Activated gamma-delta T cell (primary cell): ENCODE measurements around the gene GALNT10.
"Not testable (repeated sequence)": the region's sequence is repeated elsewhere in the genome, so short reads cannot be mapped to it uniquely, and the experiment has no call there.

Experiments
- DNase-seq: peaks from one replicate; lab custom pipeline; 2025; lab: John Stamatoyannopoulos, UW
- total RNA-seq, 2 donors: gene quantifications; one replicate each; lab custom pipeline; 2026; lab: John Stamatoyannopoulos, UW

Gene GALNT10, protein sequence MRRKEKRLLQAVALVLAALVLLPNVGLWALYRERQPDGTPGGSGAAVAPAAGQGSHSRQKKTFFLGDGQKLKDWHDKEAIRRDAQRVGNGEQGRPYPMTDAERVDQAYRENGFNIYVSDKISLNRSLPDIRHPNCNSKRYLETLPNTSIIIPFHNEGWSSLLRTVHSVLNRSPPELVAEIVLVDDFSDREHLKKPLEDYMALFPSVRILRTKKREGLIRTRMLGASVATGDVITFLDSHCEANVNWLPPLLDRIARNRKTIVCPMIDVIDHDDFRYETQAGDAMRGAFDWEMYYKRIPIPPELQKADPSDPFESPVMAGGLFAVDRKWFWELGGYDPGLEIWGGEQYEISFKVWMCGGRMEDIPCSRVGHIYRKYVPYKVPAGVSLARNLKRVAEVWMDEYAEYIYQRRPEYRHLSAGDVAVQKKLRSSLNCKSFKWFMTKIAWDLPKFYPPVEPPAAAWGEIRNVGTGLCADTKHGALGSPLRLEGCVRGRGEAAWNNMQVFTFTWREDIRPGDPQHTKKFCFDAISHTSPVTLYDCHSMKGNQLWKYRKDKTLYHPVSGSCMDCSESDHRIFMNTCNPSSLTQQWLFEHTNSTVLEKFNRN
- total RNA-seq: 112 to 163 reads per million in 2 donors

DNA sequence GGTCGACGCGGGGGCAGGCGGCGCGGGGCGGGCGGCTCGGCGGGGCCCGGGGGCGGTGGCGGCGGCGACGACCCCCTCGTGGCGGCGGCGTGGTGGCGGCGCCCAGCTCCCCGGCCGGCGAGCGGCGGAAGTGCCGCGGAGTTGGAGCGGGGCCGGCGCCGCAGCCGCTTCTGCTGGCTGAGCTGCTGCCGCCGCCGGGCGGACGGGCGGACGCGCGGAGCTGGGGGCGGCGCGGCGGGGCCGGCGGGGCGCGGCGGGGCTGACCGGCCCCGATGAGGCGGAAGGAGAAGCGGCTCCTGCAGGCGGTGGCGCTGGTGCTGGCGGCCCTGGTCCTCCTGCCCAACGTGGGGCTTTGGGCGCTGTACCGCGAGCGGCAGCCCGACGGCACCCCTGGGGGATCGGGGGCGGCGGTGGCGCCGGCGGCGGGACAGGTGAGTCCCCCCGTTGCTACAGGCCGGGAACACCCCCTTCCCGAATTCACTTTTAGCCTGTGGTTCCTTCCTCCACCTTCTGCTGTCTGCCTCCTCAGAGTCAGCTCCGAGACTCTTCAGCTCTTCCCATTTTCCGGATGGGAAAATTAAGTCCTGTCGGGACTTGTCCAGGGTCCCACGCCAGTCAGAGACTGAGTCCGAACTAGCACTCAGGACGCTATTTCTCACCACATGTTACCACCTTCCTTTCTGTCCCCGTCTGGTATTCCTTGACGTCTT lies at the start of gene GALNT10:
GALNT10 (plus strand) TSS at position 139 of the 710 bp plus-strand sequence; CDS start at position 273, 134 bp downstream.
- DNase-seq: peak; percentile 66

DNA sequence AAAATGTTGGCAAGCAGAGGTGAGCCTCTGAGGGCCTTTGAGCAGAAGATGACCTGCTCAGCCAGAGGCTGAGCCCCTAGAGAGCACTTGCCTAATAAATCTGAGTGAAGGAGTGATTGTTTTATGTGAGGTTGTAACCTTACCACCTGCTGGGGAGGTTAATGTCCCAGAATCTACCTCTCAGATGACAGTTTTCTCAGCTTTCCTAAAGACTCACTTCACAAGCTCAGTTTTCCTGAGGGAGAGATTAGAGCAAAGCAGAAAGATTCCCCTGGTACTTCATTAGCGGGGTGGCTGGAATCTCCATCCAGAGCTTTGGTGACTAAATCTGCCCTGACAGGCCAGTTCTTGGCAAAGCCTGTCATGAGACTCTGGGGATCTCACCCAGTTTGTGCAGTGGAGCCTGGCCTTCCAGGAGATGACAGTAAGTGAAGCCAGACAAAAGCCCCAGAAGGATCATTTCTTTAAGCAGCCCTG lies 48.8 kb upstream of the GALNT10 start:
- DNase-seq: no peak

DNA sequence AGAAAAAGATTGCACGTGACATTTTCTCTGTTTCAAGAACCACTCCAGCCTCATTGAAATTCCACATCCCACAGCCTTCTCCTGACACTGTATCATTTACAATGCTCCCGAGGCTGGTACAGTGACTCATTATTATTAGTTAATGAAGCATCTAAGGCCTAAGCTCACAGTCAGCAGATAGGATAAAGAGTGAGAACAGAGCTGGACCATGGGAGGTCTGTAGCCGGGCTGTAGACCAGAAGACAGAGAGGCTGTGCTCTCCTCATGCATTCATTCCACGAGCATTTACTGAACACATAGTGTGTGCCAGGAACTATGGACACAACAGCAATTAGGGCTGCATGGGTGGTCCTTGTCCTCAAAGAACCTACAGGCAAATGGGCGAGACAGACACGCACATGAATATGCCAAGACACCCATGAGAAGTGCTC lies 47.3 kb upstream of the GALNT10 start:
- DNase-seq: no peak

DNA sequence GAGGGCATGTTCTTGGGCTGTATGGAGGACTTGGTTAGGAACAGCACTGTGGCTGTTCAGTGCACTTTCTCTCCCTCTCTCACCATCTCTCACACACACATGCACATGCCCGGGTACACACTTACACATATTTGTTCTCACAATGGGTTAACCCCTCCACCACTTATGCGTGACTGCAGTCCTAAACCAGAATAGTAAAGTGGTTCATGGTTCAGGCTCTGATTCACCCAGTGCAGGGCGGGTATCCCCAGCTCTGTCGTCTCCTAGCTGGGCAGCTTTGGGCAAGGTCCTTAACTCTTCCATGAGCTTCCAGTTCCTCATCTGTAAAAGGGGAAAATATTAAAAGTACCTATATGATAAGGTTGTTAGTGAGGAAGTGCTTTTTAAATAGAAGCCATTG lies 45.3 kb upstream of the GALNT10 start:
- DNase-seq: no peak

DNA sequence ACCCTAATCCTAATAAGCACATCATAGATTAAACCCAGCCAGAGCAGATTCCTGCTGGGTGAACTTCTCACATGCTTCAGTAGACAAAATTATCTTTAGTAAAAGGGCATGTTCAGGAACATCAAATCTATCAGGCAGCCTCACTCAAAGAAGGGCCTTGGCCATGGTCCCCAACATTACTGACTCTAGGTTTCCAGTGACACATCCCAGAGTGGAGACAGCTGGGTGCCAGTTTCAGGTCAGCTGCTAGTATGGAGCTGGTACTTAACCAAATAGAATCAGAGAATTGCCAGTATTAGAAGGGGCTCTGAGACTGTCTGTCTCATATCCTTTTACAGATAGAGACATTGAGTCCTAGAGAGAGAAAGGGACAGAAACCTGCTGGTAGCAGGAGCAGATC lies 44.1 kb upstream of the GALNT10 start:
- no peak for DNase-seq

DNA sequence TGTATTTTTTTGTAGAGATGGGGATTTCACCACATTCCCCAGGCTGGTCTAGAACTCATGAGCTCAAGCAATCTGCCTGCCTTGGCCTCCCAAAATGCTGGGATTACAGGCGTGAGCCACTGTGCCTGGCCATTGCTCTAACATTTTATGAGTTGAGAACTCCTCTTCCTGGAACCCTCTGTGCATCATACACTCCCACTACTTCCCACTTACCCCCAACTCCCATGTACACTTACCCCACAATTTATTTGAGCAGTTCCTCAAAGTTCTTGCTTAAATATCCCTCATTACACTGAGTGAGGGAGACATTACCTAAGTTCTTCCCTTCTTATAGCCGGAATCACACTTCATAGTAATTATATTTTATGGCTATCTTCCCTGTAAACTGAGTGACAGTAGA lies 42.9 kb upstream of the GALNT10 start:
- no peak for DNase-seq

DNA sequence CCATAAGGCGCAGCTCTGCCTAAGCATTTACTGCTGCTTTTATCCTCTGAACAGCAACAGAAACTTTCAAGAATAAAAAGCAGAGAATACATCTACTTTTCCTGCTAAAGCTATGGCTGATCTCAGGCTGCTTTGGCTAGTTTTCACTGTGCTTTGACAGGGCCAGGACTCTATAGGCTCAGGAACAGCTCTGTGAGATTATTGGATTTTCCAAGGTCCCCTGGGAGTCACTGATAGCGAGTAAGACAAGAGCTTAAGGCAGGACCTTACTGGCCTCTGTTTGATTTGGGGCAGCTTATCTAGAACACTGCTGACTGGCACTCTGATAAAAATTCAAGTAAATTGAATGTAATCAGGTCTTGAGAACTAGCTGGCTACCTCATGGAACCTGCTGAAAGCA lies 40.1 kb upstream of the GALNT10 start:
- not testable (repeated sequence) for DNase-seq

DNA sequence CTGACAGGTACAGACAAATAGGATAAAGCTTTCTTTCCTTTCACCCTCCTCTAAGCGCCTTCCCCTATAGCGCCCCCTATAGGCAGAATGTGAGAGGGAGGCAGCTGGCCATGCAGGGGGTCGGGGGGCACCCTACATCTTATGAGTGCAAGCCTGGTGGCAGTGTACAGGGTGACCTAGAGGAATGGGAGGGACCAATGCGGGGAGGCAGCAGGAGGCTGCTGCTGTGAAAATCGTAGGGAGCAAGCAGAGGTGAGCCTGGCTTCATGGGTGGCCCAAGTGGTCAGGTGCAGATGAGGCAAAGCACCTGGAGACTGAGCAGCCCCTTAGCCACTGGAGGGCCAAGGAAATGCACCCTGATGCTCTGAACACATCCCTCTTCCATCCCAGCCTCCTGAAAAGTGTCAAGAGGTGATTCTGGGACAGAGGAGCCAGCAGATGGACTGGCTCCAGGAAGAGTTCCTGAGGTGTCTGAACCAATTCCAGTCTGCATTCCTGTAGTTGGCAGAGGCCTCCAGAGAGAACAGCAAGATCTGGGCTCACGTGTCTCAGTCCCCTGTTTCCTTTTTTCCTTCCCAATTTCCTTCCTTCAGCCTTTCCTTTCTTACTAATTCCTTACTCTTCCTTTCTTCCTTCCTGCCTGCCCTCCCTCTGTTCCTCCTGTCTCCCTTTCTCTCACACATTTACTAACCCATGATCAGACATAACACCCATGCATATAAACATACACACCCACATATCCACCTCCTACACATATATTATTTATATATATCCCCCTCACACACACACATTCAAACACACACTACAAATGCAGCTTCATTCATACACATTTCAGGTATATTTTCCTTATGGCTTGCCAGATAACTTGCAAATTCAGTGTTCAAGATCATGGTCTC lies 32.8 kb upstream of the GALNT10 start:
- DNase-seq: no peak

DNA sequence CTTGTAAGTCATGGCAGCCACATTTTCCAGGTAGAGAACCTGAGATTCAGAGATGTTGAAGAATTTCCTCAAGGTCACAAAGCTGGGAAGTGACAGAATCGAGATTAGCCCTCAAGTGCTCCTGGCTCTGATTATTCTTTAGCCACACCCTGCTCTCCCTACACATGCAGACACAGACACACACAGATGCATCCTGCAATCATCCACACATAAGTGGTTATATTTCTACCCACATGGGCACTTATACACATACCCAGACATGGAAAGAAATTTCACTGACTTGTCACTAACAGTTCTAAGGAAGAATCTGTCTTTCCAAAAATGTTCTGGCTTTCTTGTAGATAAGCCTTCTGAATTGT lies 32.2 kb upstream of the GALNT10 start:
- DNase-seq: no peak

DNA sequence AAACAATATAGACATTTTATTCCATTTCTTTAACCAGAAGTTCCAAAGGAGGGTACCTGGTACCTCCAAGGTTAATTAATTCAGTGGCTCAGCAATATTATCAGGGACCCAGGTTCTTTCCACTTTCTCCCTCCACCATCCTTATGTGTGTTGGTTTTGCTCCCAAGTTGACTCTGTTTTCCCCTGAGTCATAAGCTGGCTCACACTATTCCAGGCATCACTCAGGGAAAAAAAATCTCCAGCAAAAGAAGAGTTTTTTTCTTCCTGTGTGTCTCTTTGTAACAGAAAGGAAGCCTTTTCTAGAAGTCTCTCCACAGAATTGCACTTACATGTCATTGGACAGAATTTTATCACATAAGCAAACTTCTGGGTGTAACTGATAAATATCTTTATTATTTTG lies 31.2 kb upstream of the GALNT10 start:
- no peak for DNase-seq

DNA sequence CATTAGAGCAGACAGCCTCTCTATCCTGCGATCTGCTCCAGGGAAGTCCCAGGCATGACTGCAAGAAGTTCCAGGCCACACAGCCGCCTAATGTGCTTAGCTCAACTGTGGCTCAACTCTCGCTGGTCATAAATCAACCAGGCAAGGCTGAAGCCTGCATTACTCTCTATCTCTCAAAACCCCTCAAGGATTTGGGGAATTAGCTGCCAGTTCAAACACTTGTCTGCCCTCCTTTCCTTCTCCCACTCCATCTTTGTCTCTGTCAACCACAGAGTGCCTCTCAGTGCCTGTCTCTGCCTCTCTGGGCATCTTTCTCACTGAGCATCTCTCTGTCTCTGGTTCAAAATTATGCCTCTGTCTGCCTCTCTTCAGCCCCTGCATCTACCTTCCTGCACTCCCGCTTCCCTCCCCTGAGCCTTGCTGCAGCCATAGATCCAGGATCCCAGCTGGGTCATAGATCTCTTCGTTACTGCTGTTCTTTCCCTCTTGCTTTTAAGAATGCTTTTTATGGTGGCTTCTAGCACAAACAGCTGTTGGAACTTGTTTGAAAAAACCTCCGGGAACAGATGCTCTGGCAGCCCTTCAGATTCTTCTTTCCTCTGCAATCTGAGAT lies 27.9 kb upstream of the GALNT10 start:
- DNase-seq: no peak

DNA sequence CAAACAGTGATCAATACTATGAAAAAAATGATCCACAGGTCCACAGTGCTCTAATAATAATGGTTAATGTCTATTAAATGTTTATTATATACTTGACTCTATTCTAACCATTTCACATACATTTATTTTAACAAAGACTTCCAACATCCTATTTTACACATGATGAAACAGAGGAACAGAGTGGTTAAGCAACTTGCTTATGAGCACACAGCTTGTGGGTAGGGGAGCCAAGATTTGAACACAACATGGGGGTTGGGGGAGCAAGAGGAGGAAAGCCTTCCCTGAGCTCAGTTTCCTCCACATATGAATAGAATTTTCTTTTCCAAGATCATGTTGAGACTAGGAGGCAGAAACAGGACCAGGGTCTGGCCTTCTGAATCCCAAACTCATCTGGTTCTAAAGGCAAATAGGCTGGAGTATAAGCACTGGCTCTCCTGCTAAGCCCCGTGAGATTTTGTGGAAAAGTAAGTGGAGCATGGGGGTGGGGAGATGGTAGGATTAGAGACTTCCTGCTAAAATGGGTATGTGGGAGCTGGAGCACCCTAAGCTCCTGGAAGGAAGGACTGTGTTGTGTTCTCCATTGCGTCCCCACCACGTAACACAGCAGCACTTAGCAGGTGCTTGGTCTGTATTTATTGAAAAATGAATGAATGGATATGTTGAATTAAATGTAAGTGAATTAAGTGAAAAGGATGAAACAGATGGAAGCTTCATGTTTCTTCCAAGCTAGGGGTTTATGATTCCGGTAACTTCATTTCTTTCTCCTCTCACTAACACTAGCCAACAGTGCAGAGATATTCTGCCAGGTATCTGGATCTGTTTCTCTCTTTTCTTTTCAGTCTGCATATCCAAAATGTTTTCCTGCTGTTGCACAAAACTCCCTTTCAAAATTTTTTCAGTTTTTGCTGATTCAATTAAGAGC lies 26.9 kb upstream of the GALNT10 start:
- DNase-seq: no peak

DNA sequence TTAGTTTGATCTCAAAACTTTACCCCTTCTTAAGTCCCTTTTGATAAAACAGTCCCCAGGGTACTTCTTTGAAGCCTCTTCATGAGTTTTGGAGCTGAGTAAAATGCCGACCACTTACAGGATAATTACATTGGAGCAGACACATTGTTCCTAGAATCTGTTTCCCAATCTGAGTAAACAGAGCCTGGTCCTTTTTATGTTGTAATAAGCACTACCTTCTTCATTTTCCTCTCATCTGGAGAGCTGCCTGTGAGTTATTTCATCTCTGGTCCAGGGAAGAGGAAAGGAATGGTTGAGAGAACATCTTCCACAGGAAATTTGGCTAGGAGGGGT lies 26.3 kb upstream of the GALNT10 start:
- DNase-seq: no peak

DNA sequence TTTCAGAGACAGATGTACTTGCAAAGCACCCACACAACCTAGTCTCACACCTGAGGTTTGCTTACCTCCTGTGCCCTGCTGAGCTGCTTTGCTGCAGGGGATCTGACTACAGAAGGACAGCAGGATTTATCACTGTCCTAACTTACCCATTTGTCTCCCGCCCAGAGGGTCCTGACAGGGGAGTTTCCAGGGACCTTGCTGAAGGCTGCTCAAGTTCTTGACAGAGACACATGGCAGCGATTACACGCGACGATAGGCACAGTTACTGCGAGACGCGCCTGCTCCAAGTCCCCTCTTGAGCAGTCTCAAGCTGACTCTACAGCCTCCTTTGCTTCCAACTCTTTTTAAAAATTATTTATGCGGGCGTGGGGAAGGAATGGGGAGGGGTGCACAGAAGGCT lies 24.6 kb upstream of the GALNT10 start:
- no peak for DNase-seq

DNA sequence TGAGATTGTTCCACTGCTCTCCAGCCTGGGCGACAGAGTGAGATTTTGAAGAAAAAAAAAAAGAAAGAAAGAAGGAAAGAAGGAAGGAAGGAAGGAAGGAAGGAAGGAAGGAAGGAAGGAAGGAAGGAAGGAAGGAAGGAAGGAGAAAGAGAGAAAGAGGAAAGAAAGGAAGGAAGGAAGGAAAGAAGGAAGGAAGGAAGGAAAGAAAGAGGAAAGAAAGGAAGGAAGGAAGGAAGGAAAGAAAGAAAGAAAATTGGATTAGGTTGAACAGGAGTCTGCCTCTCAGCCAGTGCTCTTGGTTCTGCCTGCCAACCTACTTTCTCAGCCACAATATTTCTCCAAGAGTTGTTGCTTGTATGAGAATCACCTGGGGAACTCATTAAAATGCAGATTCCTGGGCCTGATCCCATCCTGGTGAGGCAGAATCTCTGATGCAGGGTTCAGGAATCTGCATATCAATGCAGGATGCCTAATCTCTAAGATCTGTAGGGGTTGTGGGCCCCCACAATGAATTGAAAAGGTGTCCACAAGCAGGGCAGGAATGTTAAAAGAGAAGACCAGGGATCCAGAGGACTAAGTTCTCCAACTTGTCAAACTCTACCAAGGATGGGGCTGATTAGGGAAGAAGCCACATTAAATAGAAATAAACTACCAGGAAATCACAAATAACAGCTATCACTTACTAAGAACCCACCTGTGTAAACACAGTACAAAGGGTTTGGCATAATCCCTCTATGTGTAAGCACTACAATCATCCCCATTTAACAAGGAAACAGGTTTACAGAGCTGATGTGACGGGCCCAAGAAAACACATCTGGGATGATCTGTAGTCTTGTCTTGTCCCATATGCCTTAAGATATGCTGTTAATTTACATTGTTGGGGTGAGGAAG lies 23.4 kb upstream of the GALNT10 start:
- DNase-seq: no peak

DNA sequence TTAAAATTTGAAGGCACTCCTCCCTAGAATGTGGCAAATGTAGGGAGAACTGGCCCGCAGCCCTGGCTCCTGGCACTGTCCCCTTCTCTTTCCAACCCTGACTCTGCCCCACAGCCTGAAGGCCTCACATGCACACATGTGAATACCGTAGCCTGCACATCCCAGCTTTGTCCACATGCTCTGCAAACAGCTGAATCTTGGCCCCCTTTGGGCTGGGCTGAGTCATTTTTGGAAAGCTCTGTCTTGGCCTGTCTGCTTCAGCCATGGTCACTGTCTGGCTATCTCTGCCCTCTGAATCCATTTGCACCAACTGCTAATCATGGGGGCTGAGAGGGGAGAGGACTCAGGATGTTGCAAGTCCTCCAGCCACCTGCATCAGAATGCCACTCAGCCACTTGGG lies 22.1 kb upstream of the GALNT10 start:
- DNase-seq: no peak

DNA sequence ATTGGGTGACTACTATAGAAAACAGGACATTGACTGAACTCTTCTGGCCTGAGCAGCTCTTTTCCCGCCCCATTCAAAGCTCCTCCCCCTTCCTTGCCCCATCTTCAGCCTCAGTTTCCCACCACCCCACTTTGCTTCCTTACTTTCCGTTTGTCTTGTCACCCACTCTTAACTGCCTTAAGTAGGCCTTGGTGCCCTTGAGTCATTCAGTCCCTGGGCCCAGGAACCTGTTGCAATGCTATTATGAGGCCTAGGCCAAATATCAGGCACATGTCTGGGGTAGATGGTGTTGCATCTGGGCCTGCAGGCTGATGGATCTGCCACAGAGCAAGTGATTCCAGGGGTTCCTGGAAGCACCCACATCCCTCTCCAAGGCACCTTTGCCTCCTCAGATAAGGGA lies 17.7 kb upstream of the GALNT10 start:
- no peak for DNase-seq

DNA sequence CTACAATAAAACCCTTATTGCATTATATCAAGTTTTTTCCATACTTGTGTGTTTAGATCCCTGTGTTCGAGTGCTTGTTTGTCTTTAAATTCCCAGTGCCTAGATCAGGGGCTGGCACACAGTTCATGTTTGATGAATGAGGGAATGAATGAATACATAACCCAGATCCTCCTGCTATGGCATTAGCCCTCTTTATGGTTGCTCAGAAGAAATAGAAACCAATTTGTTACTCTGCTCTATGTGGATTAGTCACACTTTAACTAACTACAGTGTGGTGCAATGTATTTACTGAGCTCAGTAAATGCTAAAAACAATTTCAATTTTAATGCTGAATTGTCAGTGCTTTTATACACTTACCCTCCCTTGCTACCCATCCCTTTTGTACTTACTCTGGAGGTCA lies 16.4 kb upstream of the GALNT10 start:
- DNase-seq: no peak

DNA sequence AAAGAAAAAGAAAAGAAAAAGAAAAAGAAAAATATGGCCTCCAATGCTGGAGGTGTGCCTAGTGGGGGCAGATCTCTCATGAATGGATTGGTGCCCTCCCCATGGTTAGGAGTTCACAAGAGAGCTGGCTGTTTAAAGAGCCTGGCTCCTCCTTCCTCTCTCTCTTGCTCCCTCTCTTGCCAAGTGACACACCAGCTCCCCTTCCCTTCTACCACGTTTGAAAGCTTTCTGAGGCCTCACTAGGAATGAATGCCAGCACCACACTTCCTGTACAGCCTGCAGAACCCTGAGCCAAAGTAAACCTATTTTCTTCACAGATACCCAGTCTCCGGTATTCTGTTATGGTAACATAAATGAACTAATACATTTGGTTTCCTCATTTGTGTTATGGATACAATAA lies 14.4 kb upstream of the GALNT10 start:
- no peak for DNase-seq
